ENCODE results near the gene CYS1. TPM values are rescaled to one million over a fixed set of nuclear protein-coding genes. Genes with fewer than 3 reads are reported as not detected.
A peak's percentile ranks its signal among the peaks of the same experiment; 100 is the strongest.

Gene CYS1
- polyA plus RNA-seq, 1 donor from 2014 or later = not detected

DNA sequence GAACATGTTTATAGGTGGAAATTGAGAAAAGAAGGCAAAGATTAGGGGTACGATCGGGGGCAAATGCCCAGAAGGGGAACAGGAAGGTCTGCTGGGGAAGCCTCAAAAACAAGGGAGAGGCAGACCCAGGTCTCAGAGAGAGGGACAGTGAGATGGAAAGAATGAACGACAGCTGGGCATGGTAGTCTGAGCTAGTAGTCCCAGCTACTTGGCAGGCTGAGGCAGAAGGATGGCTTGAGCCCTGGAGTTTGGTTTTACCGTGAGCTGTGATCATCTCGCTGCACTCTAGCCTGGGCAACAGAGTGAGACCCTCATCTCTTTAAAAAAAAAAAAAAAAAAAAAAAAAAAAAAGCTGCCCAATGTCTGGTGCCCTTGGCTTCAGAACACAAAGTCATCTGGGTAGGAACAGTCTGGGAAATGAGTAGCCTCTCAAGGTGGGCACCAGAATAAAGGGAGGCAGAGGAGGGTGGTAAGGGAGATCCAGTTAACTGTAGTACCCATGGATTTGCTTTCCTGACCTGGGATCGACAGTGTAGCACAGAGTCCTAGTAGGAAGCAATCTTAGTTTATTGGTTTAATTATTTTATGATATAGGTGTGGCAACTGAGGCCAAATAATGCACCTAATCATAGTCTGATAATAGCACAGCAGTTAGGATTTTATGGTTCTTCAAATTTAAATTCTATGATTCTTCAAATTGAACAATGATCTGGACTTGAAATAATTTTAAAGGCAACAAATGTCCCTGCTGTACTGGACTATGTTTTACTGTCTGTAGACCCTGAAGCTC is 45.8 kb upstream of the CYS1 start:
- no peak for TF ChIP-seq EP300 (conservative IDR thresholded peaks at IDR 0.05; ENCODE audit: poor library complexity, severe bottlenecking)
- TF ChIP-seq TAF1 (IDR thresholded peaks at IDR 0.05; ENCODE audit: low read depth) = no peak
- TF ChIP-seq, protein P1, sequence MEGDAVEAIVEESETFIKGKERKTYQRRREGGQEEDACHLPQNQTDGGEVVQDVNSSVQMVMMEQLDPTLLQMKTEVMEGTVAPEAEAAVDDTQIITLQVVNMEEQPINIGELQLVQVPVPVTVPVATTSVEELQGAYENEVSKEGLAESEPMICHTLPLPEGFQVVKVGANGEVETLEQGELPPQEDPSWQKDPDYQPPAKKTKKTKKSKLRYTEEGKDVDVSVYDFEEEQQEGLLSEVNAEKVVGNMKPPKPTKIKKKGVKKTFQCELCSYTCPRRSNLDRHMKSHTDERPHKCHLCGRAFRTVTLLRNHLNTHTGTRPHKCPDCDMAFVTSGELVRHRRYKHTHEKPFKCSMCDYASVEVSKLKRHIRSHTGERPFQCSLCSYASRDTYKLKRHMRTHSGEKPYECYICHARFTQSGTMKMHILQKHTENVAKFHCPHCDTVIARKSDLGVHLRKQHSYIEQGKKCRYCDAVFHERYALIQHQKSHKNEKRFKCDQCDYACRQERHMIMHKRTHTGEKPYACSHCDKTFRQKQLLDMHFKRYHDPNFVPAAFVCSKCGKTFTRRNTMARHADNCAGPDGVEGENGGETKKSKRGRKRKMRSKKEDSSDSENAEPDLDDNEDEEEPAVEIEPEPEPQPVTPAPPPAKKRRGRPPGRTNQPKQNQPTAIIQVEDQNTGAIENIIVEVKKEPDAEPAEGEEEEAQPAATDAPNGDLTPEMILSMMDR (IDR thresholded peaks at IDR 0.05; ENCODE audit: poor library complexity, severe bottlenecking) = no peak
- no peak for TF ChIP-seq POLR2AphosphoS5 (IDR thresholded peaks at IDR 0.05)
- TF ChIP-seq MXI1 (conservative IDR thresholded peaks at IDR 0.05; ENCODE audit: poor library complexity, severe bottlenecking) = no peak
- TF ChIP-seq EZH2 (IDR thresholded peaks at IDR 0.05; ENCODE audit: borderline replicate concordance, insufficient read depth, low read length, poor library complexity, severe bottlenecking) = no peak
- no peak for TF ChIP-seq RAD21 (conservative IDR thresholded peaks at IDR 0.05)
- TF ChIP-seq, protein P2, sequence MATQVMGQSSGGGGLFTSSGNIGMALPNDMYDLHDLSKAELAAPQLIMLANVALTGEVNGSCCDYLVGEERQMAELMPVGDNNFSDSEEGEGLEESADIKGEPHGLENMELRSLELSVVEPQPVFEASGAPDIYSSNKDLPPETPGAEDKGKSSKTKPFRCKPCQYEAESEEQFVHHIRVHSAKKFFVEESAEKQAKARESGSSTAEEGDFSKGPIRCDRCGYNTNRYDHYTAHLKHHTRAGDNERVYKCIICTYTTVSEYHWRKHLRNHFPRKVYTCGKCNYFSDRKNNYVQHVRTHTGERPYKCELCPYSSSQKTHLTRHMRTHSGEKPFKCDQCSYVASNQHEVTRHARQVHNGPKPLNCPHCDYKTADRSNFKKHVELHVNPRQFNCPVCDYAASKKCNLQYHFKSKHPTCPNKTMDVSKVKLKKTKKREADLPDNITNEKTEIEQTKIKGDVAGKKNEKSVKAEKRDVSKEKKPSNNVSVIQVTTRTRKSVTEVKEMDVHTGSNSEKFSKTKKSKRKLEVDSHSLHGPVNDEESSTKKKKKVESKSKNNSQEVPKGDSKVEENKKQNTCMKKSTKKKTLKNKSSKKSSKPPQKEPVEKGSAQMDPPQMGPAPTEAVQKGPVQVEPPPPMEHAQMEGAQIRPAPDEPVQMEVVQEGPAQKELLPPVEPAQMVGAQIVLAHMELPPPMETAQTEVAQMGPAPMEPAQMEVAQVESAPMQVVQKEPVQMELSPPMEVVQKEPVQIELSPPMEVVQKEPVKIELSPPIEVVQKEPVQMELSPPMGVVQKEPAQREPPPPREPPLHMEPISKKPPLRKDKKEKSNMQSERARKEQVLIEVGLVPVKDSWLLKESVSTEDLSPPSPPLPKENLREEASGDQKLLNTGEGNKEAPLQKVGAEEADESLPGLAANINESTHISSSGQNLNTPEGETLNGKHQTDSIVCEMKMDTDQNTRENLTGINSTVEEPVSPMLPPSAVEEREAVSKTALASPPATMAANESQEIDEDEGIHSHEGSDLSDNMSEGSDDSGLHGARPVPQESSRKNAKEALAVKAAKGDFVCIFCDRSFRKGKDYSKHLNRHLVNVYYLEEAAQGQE (IDR thresholded peaks at IDR 0.05; ENCODE audit: borderline replicate concordance) = no peak
- no peak for TF ChIP-seq SMC3 (conservative IDR thresholded peaks at IDR 0.05; ENCODE audit: poor library complexity)
- H3K9ac ChIP-seq (ENCODE audit: low read length) = no peak overlapping the region
- H3K9me3 ChIP-seq (ENCODE audit: low read length) = no peaks in the 10 kb centered on the region
- no peaks in the 10 kb centered on the region for H3K9me2 ChIP-seq (ENCODE audit: insufficient read depth, low read length)
- no peak overlapping the region for H3K4me2 ChIP-seq (ENCODE audit: low read length)
- peaks cover 13% of the 10 kb centered on the region for H3K79me2 ChIP-seq (replicated peaks; ENCODE audit: insufficient read depth, low read length)
- H2AFZ ChIP-seq (ENCODE audit: low read depth, low read length) = no peak overlapping the region
- no peak overlapping the region for H3K4me3 ChIP-seq (ENCODE audit: low read length)
- no peaks in the 10 kb centered on the region for H4K20me1 ChIP-seq (ENCODE audit: insufficient read depth)
- no peaks in the 10 kb centered on the region for H3K27me3 ChIP-seq (ENCODE audit: insufficient read depth, low read depth, low read length)
- H3K27ac ChIP-seq (ENCODE audit: low read length) = no peak overlapping the region
- no peaks in the 10 kb centered on the region for H3F3A ChIP-seq (ENCODE audit: insufficient read depth, low read length, poor library complexity, severe bottlenecking)
- H3K36me3 ChIP-seq (ENCODE audit: insufficient read depth, low read length) = no peaks in the 10 kb centered on the region

DNA sequence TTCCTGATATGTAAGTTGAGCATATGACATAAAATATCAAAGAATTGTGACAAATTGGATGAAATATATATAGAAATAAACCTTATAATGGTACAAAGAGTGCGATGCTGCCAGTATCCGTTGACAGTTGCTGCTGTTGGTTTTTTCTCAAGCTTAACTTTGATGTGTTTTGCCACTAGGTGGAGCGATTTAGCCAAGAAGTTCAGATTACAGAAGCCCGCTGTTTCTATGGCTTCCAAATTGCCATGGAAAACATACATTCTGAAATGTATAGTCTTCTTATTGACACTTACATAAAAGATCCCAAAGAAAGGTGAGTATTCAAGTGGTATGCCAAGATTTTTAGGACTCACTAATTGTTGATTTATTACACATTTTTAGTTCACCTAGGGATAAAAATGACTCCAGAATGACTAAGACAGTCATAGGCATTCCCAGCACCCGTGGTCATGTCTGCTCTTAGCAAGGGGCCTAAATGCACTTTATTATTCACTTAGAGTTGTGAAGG is 44.4 kb upstream of the CYS1 start:
- TF ChIP-seq, protein P2 (IDR thresholded peaks at IDR 0.05; ENCODE audit: borderline replicate concordance) = no peak
- TF ChIP-seq SMC3 (conservative IDR thresholded peaks at IDR 0.05; ENCODE audit: poor library complexity) (peak; percentile 96), POLR2AphosphoS5 (IDR thresholded peaks at IDR 0.05) (no peak), EZH2 (IDR thresholded peaks at IDR 0.05; ENCODE audit: borderline replicate concordance, insufficient read depth, low read length, poor library complexity, severe bottlenecking) (no peak), RAD21 (conservative IDR thresholded peaks at IDR 0.05) (peak; percentile 93), MXI1 (conservative IDR thresholded peaks at IDR 0.05; ENCODE audit: poor library complexity, severe bottlenecking) (no peak), TAF1 (IDR thresholded peaks at IDR 0.05; ENCODE audit: low read depth) (no peak), EP300 (conservative IDR thresholded peaks at IDR 0.05; ENCODE audit: poor library complexity, severe bottlenecking) (no peak)
- TF ChIP-seq, protein P1 (IDR thresholded peaks at IDR 0.05; ENCODE audit: poor library complexity, severe bottlenecking) = peak; percentile 88
- Histone ChIP-seq H3K79me2 (replicated peaks; ENCODE audit: insufficient read depth, low read length) (peaks cover 13% of the 10 kb centered on the region), H3F3A (ENCODE audit: insufficient read depth, low read length, poor library complexity, severe bottlenecking) (no peaks in the 10 kb centered on the region), H3K4me3 (ENCODE audit: low read length) (no peak overlapping the region), H3K36me3 (ENCODE audit: insufficient read depth, low read length) (no peaks in the 10 kb centered on the region), H3K9me2 (ENCODE audit: insufficient read depth, low read length) (no peaks in the 10 kb centered on the region), H2AFZ (ENCODE audit: low read depth, low read length) (no peak overlapping the region), H3K27me3 (ENCODE audit: insufficient read depth, low read depth, low read length) (peaks cover 7% of the 10 kb centered on the region), H3K9me3 (ENCODE audit: low read length) (no peaks in the 10 kb centered on the region), H4K20me1 (ENCODE audit: insufficient read depth) (no peaks in the 10 kb centered on the region), H3K27ac (ENCODE audit: low read length) (no peak overlapping the region), H3K4me2 (ENCODE audit: low read length) (no peak overlapping the region), H3K9ac (ENCODE audit: low read length) (no peak overlapping the region)

All from neural cell (in vitro differentiated cells).